IPS-NIHi7 (cell line): ENCODE results near the gene PARN.
"Not testable (repeated sequence)": the region's sequence is repeated elsewhere in the genome, so short reads cannot be mapped to it uniquely, and the experiment has no call there.

ENCODE experiments used
- DNase-seq: peaks from one replicate; pipeline ENCODE4 v3.0.0; 2012; ENCODE audit warnings: mixed read lengths; ENCODE audit errors: extremely low spot score

The PARN gene

GRCh38 chr16:14632693-14633569 is 2.9 kb upstream of the PARN start, which contains the start of gene BFAR:
TSS of gene BFAR (plus strand) at chr16:14632951. CDS start at chr16:14644347, 11,396 bp downstream.
- peak; percentile 94 for DNase-seq

- DNase-seq = not testable (repeated sequence)
These were observed 715 bp upstream of the PARN start for GRCh38 chr16:14630620-14631330.

- DNase-seq = peak; percentile 40
These were observed 495 bp downstream of the PARN start for GRCh38 chr16:14629612-14629918.

GRCh38 chr16:14628806-14629611 is 1.1 kb downstream of the PARN start:
- DNase-seq = peak; percentile 34

- DNase-seq = no peak
These were observed 3.0 kb downstream of the PARN start for GRCh38 chr16:14627078-14627477.

GRCh38 chr16:14618566-14618965 is 11.5 kb downstream of the PARN start:
- no peak for DNase-seq

GRCh38 chr16:14616280-14616679 is 13.8 kb downstream of the PARN start:
- DNase-seq = no peak

GRCh38 chr16:14613991-14614390 is 16.1 kb downstream of the PARN start:
- DNase-seq = no peak

- no peak for DNase-seq
These were observed 18.4 kb downstream of the PARN start for GRCh38 chr16:14611660-14612059.

- no peak for DNase-seq
These were observed 20.3 kb downstream of the PARN start for GRCh38 chr16:14609716-14610115.

GRCh38 chr16:14608604-14609003 is 21.5 kb downstream of the PARN start:
- no peak for DNase-seq

- DNase-seq = no peak
These were observed 21.9 kb downstream of the PARN start for GRCh38 chr16:14608111-14608566.

GRCh38 chr16:14606102-14606501 is 24.0 kb downstream of the PARN start:
- DNase-seq = no peak

GRCh38 chr16:14602443-14602963 is 27.6 kb downstream of the PARN start:
- DNase-seq = no peak

GRCh38 chr16:14600164-14600563 is 29.9 kb downstream of the PARN start:
- peak; percentile 26 for DNase-seq

GRCh38 chr16:14586637-14587305 is 43.3 kb downstream of the PARN start:
- no peak for DNase-seq

GRCh38 chr16:14585287-14585686 is 44.8 kb downstream of the PARN start:
- no peak for DNase-seq

- DNase-seq = not testable (repeated sequence)
These were observed 49.1 kb downstream of the PARN start for GRCh38 chr16:14580926-14581325.

- DNase-seq = no peak
These were observed 50.8 kb downstream of the PARN start for GRCh38 chr16:14579266-14579665.

GRCh38 chr16:14576532-14576931 is 53.5 kb downstream of the PARN start:
- no peak for DNase-seq

GRCh38 chr16:14576069-14576468 is 54.0 kb downstream of the PARN start:
- DNase-seq = no peak
